DND-41 (cell line): ENCODE measurements around the gene STX16.

Experiments used
- ATAC-seq: fragments of 200-7000 bp; cut with Tn5 transposase; 3 replicates; pipeline ENCODE4 v1.9.1; 2021; ENCODE audit warnings: low read depth; ENCODE audit not compliant: insufficient read depth
- DNase-seq: peaks from one replicate; pipeline ENCODE4 v3.0.0-alpha.2; 2020
- H2AFZ ChIP-seq: 2 replicates; pipeline ENCODE4 v1.6.0; 2012; ENCODE audit warnings: low read depth, low read length
- H3K27ac ChIP-seq: 2 replicates; pipeline ENCODE4 v1.5.1; 2012; ENCODE audit warnings: low read length, inconsistent platforms
- H3K27me3 ChIP-seq: fragments of 200-600 bp; sonication (generic); 2 replicates; pipeline ENCODE4 v1.6.0; 2012; ENCODE audit warnings: low read length, mild to moderate bottlenecking, inconsistent platforms; ENCODE audit not compliant: insufficient read depth, poor library complexity
- H3K36me3 ChIP-seq: 2 replicates; pipeline ENCODE4 v1.5.1; 2012; ENCODE audit warnings: low read length, inconsistent platforms; ENCODE audit not compliant: insufficient read depth
- H3K4me1 ChIP-seq: 2 replicates; pipeline ENCODE4 v1.5.1; 2012; ENCODE audit warnings: mild to moderate bottlenecking, low read length; ENCODE audit not compliant: insufficient read depth
- H3K4me2 ChIP-seq: 2 replicates; pipeline ENCODE4 v1.6.0; 2012; ENCODE audit warnings: mild to moderate bottlenecking, moderate library complexity, low read length, inconsistent platforms; ENCODE audit not compliant: insufficient read depth
- H3K4me3 ChIP-seq, 2 experiments: fragments of 200-600 bp in 1 of 2; shearing (Covaris generic) in 1 of 2; 2 replicates each; pipeline ENCODE4 v1.5.1; 2012 to 2016; ENCODE audit warnings: inconsistent platforms in 2 of 2, low read length in 2 of 2, mild to moderate bottlenecking in 2 of 2, low read depth in 1 of 2, moderate library complexity in 1 of 2
- H3K79me2 ChIP-seq: 2 replicates; pipeline ENCODE4 v1.6.0; 2012; ENCODE audit warnings: low read length, inconsistent platforms; ENCODE audit not compliant: insufficient read depth
- H3K9ac ChIP-seq: 2 replicates; pipeline ENCODE4 v1.6.0; 2012; ENCODE audit warnings: low read depth, mild to moderate bottlenecking, inconsistent platforms, low read length, moderate library complexity
- H3K9me3 ChIP-seq: 2 replicates; pipeline ENCODE4 v1.5.1; 2012; ENCODE audit warnings: low read length, moderate library complexity, mild to moderate bottlenecking, inconsistent platforms; ENCODE audit not compliant: insufficient read depth, severe bottlenecking
- H4K20me1 ChIP-seq: 2 replicates; pipeline ENCODE4 v1.6.0; 2012; ENCODE audit warnings: low read length; ENCODE audit not compliant: insufficient read depth
- EZH2 ChIP-seq: IDR thresholded peaks from 3 replicates; pipeline ENCODE4 v1.6.1; 2012; ENCODE audit warnings: borderline replicate concordance, low read depth, mild to moderate bottlenecking, moderate library complexity, low read length, inconsistent platforms; ENCODE audit not compliant: severe bottlenecking
- TF ChIP-seq, protein P1 (sequence below): IDR thresholded peaks from 2 replicates; pipeline ENCODE4 v1.5.1; 2012; ENCODE audit warnings: borderline replicate concordance, low read length, moderate library complexity, mild to moderate bottlenecking; ENCODE audit not compliant: poor library complexity, severe bottlenecking; ENCODE audit errors: extremely low read depth

STX16 gene

GRCh38 chr20:58608096-58608840, 42.8 kb upstream of the STX16 start:
- H3K27ac ChIP-seq, result no peak overlapping the region
- no peak overlapping the region for H3K9ac ChIP-seq
- H3K4me2 ChIP-seq, result no peak overlapping the region
- H3K9me3 ChIP-seq, result no peaks in the 10 kb centered on the region
- TF ChIP-seq, protein P1, sequence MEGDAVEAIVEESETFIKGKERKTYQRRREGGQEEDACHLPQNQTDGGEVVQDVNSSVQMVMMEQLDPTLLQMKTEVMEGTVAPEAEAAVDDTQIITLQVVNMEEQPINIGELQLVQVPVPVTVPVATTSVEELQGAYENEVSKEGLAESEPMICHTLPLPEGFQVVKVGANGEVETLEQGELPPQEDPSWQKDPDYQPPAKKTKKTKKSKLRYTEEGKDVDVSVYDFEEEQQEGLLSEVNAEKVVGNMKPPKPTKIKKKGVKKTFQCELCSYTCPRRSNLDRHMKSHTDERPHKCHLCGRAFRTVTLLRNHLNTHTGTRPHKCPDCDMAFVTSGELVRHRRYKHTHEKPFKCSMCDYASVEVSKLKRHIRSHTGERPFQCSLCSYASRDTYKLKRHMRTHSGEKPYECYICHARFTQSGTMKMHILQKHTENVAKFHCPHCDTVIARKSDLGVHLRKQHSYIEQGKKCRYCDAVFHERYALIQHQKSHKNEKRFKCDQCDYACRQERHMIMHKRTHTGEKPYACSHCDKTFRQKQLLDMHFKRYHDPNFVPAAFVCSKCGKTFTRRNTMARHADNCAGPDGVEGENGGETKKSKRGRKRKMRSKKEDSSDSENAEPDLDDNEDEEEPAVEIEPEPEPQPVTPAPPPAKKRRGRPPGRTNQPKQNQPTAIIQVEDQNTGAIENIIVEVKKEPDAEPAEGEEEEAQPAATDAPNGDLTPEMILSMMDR, result no peak
- no peak for TF ChIP-seq EZH2
- H4K20me1 ChIP-seq, result 0 out of 2 replicates have a peak, but pooled peaks cover 4% of the 10 kb centered on the region
- H2AFZ ChIP-seq, result no peak overlapping the region
- no peaks in the 10 kb centered on the region for H3K4me1 ChIP-seq
- H3K4me3 ChIP-seq, result no peak overlapping the region
- ATAC-seq (no peak), DNase-seq (no peak)
- H3K79me2 ChIP-seq, result no peaks in the 10 kb centered on the region
- no peaks in the 10 kb centered on the region for H3K27me3 ChIP-seq
- no peaks in the 10 kb centered on the region for H3K36me3 ChIP-seq

DNA sequence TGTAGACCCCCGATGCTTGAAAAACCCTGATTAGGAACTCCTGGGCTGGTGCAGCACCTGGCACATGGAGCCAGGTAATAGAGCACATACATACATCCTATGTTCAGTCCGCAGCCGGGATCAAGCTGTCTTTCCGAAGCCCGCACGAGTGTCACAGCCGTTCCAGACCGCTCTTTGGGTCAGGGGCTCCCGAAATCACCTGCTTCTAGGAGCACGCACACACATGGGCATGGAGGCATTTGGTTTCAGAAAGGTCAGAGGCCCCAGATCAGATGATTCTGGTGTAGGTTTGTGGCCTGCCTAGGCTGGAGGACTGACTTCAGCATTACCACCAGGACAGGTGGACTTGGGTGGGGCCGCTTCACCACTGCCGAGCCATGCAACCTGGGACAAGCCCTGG, 42.1 kb upstream of the STX16 start:
- H3K27me3 ChIP-seq, result peaks cover under 1% of the 10 kb centered on the region

GRCh38 chr20:58610071-58610800, 40.8 kb upstream of the STX16 start:
- Histone ChIP-seq H3K4me2 (no peak overlapping the region), H3K27ac (no peak overlapping the region), H3K9me3 (no peaks in the 10 kb centered on the region), H3K9ac (no peak overlapping the region), H3K4me1 (no peaks in the 10 kb centered on the region), H3K36me3 (no peaks in the 10 kb centered on the region), H3K27me3 (peaks cover 9% of the 10 kb centered on the region), H3K79me2 (no peaks in the 10 kb centered on the region), H3K4me3 (no peak overlapping the region), H2AFZ (no peak overlapping the region), H4K20me1 (peaks cover 7% of the 10 kb centered on the region; the same call in 1 of the 2 replicates)
- DNase-seq, result no peak
- no peak for ATAC-seq
- TF ChIP-seq, protein P1, result no peak
- TF ChIP-seq EZH2, result no peak

More for the DNA sequence above, 42.1 kb upstream of the STX16 start:
- H3K9me3 ChIP-seq, result no peaks in the 10 kb centered on the region
- no peak overlapping the region for H3K27ac ChIP-seq
- DNase-seq (no peak), ATAC-seq (no peak)
- TF ChIP-seq EZH2, result no peak
- TF ChIP-seq, protein P1, result no peak
- no peak overlapping the region for H3K4me3 ChIP-seq
- no peak overlapping the region for H3K4me2 ChIP-seq
- no peaks in the 10 kb centered on the region for H3K36me3 ChIP-seq
- 0 out of 2 replicates have a peak, but pooled peaks cover 4% of the 10 kb centered on the region for H4K20me1 ChIP-seq
- no peak overlapping the region for H2AFZ ChIP-seq
- H3K4me1 ChIP-seq, result no peaks in the 10 kb centered on the region
- no peaks in the 10 kb centered on the region for H3K79me2 ChIP-seq
- H3K9ac ChIP-seq, result no peak overlapping the region
